HepG2 (cell line): ENCODE measurements around the gene TEKT5. TPM values are rescaled to one million over a fixed set of nuclear protein-coding genes. Genes with fewer than 3 reads are reported as not detected.

Source experiments
- ATRX ChIP-seq: sonication (generic); formaldehyde crosslinking; IDR thresholded peaks from 2 replicates; pipeline ENCODE4 v1.4.0; 2020; ENCODE audit warnings: missing genetic modification reagents, borderline replicate concordance
- BRD4 ChIP-seq: sonication (generic); formaldehyde crosslinking; IDR thresholded peaks from 2 replicates; pipeline ENCODE4 v1.4.0; 2020; ENCODE audit warnings: missing genetic modification reagents
- FOXM1 ChIP-seq: sonication (generic); formaldehyde crosslinking; IDR thresholded peaks from 2 replicates; pipeline ENCODE4 v1.5.0; 2020; ENCODE audit warnings: missing genetic modification reagents
- JUNB ChIP-seq: sonication (generic); formaldehyde crosslinking; IDR thresholded peaks from 2 replicates; pipeline ENCODE4 v1.8.0; 2022; ENCODE audit warnings: missing genetic modification reagents, mild to moderate bottlenecking, borderline replicate concordance
- KDM2A ChIP-seq: sonication (generic); formaldehyde crosslinking; IDR thresholded peaks from 2 replicates; pipeline ENCODE4 v1.4.0; 2020; ENCODE audit warnings: low read depth, missing genetic modification reagents, borderline replicate concordance
- KLF12 ChIP-seq: sonication (generic); formaldehyde crosslinking; IDR thresholded peaks from 2 replicates; pipeline ENCODE4 v1.4.0; 2020; ENCODE audit warnings: missing genetic modification reagents, borderline replicate concordance
- MEIS2 ChIP-seq: sonication (generic); formaldehyde crosslinking; IDR thresholded peaks from 2 replicates; pipeline ENCODE4 v1.9.0; 2021; ENCODE audit warnings: mild to moderate bottlenecking, missing genetic modification reagents
- MXD4 ChIP-seq: IDR thresholded peaks from 2 replicates; pipeline ENCODE4 v1.6.1; 2016; ENCODE audit warnings: mild to moderate bottlenecking, missing biosample characterization, missing genetic modification reagents
- MYNN ChIP-seq: sonication (generic); formaldehyde crosslinking; IDR thresholded peaks from 2 replicates; pipeline ENCODE4 v1.4.0; 2020; ENCODE audit warnings: mild to moderate bottlenecking, low read depth, missing genetic modification reagents
- NFYC ChIP-seq: IDR thresholded peaks from 2 replicates; pipeline ENCODE4 v1.6.1; 2016; ENCODE audit warnings: missing genetic modification reagents, missing compliant biosample characterization
- PRPF4 ChIP-seq: fragments of 200-400 bp; formaldehyde crosslinking; IDR thresholded peaks from 2 replicates; pipeline ENCODE4 v1.6.1; 2016; ENCODE audit warnings: low read length, low read depth; ENCODE audit not compliant: poor library complexity, severe bottlenecking
- TCF12 ChIP-seq, 2 experiments: fragments of 450-650 bp in 1 of 2; sonication (generic) in 1 of 2; formaldehyde crosslinking in 1 of 2; IDR thresholded peaks; 2 replicates each; pipeline versions ENCODE4 v1.6.1 to v1.8.0; 2017 to 2022; ENCODE audit warnings: antibody characterized with exemption in 1 of 2, mild to moderate bottlenecking in 1 of 2, missing genetic modification reagents in 1 of 2, moderate library complexity in 1 of 2
- TCF7 ChIP-seq: sonication (generic); IDR thresholded peaks from 2 replicates; pipeline ENCODE4 v1.6.1; 2016; ENCODE audit warnings: antibody characterized with exemption, low read depth
- ZBTB1 ChIP-seq: sonication (generic); formaldehyde crosslinking; IDR thresholded peaks from 2 replicates; pipeline ENCODE4 v1.4.0; 2020; ENCODE audit warnings: missing genetic modification reagents, borderline replicate concordance
- ZBTB7A ChIP-seq: sonication (generic); formaldehyde crosslinking; IDR thresholded peaks from 2 replicates; pipeline ENCODE4 v1.8.0; 2022; ENCODE audit warnings: mild to moderate bottlenecking, missing genetic modification reagents
- ZBTB8A ChIP-seq: sonication (generic); formaldehyde crosslinking; IDR thresholded peaks from 2 replicates; pipeline ENCODE4 v1.4.0; 2020; ENCODE audit warnings: mild to moderate bottlenecking, low read depth, missing genetic modification reagents, borderline replicate concordance
- ZFP1 ChIP-seq: IDR thresholded peaks from 2 replicates; pipeline ENCODE4 v1.6.1; 2016
- ZMYM3 ChIP-seq: sonication (generic); formaldehyde crosslinking; IDR thresholded peaks from 2 replicates; pipeline ENCODE4 v1.5.1; 2020; ENCODE audit warnings: mild to moderate bottlenecking, missing genetic modification reagents
- ZNF292 ChIP-seq: sonication (generic); formaldehyde crosslinking; IDR thresholded peaks from 2 replicates; pipeline ENCODE4 v1.8.1; 2022; ENCODE audit warnings: mild to moderate bottlenecking, low read depth, missing genetic modification reagents, borderline replicate concordance
- ZNF530 ChIP-seq: sonication (generic); formaldehyde crosslinking; IDR thresholded peaks from 2 replicates; pipeline ENCODE4 v1.5.0; 2020; ENCODE audit warnings: low read depth, mild to moderate bottlenecking, missing genetic modification reagents
- ZNF546 ChIP-seq: sonication (generic); formaldehyde crosslinking; conservative IDR thresholded peaks from 2 replicates; pipeline ENCODE4 v1.8.1; 2023; ENCODE audit warnings: mild to moderate bottlenecking, missing genetic modification reagents
- ZNF552 ChIP-seq: sonication (generic); formaldehyde crosslinking; IDR thresholded peaks from 2 replicates; pipeline ENCODE4 v1.9.0; 2022; ENCODE audit warnings: missing genetic modification reagents, mild to moderate bottlenecking, borderline replicate concordance
- ZNF724P ChIP-seq: sonication (generic); formaldehyde crosslinking; IDR thresholded peaks from 2 replicates; pipeline ENCODE4 v1.8.0; 2022; ENCODE audit warnings: missing genetic modification reagents, borderline replicate concordance
- ZSCAN25 ChIP-seq: sonication (generic); formaldehyde crosslinking; IDR thresholded peaks from 2 replicates; pipeline ENCODE4 v1.8.0; 2022; ENCODE audit warnings: mild to moderate bottlenecking, missing genetic modification reagents
- polyA plus RNA-seq, 8 experiments: library from polyadenylated mRNA; depleted of rRNA in 3 of 8; stranded (reverse) in 7 of 8; unstranded in 1 of 8; fragments of >200 nt; fragmentation: Illumina TruSeq in 4 of 8; extraction: Trizol in 4 of 8; gene quantifications; 2 replicates each; pipeline versions ENCODE4 v1.2.1 to v1.2.3, GENCODE V29; 2011 to 2016; ENCODE audit warnings: low read depth in 4 of 8, missing spikeins in 1 of 8, mixed read lengths in 1 of 8; ENCODE audit not compliant: insufficient read depth in 1 of 8
- total RNA-seq, 5 experiments: library from RNA; depleted of rRNA; stranded (reverse); fragments of >200 nt; fragmentation: Illumina TruSeq; extraction: Trizol; gene quantifications; 2 replicates each; pipeline ENCODE4 v1.2.3, GENCODE V29; 2016; ENCODE audit warnings: low read depth in 1 of 5
- TF ChIP-seq, protein P1 (sequence below): sonication (generic); formaldehyde crosslinking; conservative IDR thresholded peaks from 2 replicates; pipeline ENCODE4 v1.8.1; 2023; ENCODE audit warnings: missing genetic modification reagents
- TF ChIP-seq, protein P2 (sequence below): sonication (generic); IDR thresholded peaks from 2 replicates; pipeline ENCODE4 v1.6.1; 2016; ENCODE audit warnings: low read depth, borderline replicate concordance
- TF ChIP-seq, protein P3 (sequence below): sonication (generic); formaldehyde crosslinking; IDR thresholded peaks from 2 replicates; pipeline ENCODE4 v1.5.0; 2020; ENCODE audit warnings: missing genetic modification reagents, mild to moderate bottlenecking, borderline replicate concordance
- TF ChIP-seq, protein P4 (sequence below): sonication (generic); formaldehyde crosslinking; IDR thresholded peaks from 2 replicates; pipeline ENCODE4 v1.5.0; 2020; ENCODE audit warnings: missing genetic modification reagents

Gene TEKT5
- total and polyA plus RNA-seq, 2 of the 13 experiments (the other 11 are each of a cell fraction or from before 2014, with no cell fraction given): 0.16 TPM; not detected in 1

DNA sequence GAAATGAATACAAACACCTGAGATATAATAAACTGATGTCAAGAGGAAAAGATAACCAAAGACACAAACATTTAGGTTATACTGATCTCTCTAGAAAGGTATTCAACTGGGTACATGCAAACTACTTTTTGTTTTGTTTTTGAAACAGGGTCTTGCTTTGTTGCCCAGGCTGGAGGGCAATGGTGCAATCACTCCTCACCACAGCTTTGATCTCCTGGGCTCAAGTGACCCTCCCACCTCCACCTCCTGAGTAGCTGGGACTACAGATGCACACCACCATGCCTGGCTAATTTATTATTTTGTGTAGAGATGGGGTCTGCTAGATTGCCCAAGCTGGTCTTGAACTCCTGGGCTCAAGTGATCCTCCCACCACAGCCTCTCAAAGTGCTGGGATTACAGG, 38.1 kb downstream of the TEKT5 start (continued):
- TF ChIP-seq BRD4 (CRISPR knock-in tag): no peak
- TF ChIP-seq ATRX (CRISPR knock-in tag): no peak
- TF ChIP-seq FOXM1 (CRISPR knock-in tag): no peak
- TF ChIP-seq NFYC: no peak
- TF ChIP-seq PRPF4: no peak
- no peak for TF ChIP-seq MEIS2 (CRISPR knock-in tag)
- no peak for TF ChIP-seq ZFP1 (CRISPR knock-in tag)
- TF ChIP-seq ZSCAN25 (CRISPR knock-in tag): no peak
- TF ChIP-seq, protein P1, sequence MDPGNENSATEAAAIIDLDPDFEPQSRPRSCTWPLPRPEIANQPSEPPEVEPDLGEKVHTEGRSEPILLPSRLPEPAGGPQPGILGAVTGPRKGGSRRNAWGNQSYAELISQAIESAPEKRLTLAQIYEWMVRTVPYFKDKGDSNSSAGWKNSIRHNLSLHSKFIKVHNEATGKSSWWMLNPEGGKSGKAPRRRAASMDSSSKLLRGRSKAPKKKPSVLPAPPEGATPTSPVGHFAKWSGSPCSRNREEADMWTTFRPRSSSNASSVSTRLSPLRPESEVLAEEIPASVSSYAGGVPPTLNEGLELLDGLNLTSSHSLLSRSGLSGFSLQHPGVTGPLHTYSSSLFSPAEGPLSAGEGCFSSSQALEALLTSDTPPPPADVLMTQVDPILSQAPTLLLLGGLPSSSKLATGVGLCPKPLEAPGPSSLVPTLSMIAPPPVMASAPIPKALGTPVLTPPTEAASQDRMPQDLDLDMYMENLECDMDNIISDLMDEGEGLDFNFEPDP (CRISPR knock-in tag): 0 out of 2 replicates have a peak, but pooled peaks have one; percentile 13
- no peak for TF ChIP-seq ZBTB7A
- TF ChIP-seq, protein P2, sequence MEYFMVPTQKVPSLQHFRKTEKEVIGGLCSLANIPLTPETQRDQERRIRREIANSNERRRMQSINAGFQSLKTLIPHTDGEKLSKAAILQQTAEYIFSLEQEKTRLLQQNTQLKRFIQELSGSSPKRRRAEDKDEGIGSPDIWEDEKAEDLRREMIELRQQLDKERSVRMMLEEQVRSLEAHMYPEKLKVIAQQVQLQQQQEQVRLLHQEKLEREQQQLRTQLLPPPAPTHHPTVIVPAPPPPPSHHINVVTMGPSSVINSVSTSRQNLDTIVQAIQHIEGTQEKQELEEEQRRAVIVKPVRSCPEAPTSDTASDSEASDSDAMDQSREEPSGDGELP: no peak
- no peak for TF ChIP-seq MYNN (CRISPR knock-in tag)
- TF ChIP-seq KLF12: no peak
- no peak for TF ChIP-seq KDM2A
- no peak for TF ChIP-seq ZNF292 (CRISPR knock-in tag)
- no peak for TF ChIP-seq MXD4 (CRISPR knock-in tag)
- TF ChIP-seq ZBTB8A (CRISPR knock-in tag): no peak
- peak; percentile 35; the same call in 1 of the 2 replicates for TF ChIP-seq ZMYM3
- peak; percentile 72; the same call in 1 of the 2 replicates for TF ChIP-seq TCF7
- no peak for TF ChIP-seq ZNF552 (CRISPR knock-in tag)
- TF ChIP-seq, protein P3, sequence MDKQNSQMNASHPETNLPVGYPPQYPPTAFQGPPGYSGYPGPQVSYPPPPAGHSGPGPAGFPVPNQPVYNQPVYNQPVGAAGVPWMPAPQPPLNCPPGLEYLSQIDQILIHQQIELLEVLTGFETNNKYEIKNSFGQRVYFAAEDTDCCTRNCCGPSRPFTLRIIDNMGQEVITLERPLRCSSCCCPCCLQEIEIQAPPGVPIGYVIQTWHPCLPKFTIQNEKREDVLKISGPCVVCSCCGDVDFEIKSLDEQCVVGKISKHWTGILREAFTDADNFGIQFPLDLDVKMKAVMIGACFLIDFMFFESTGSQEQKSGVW: no peak
- no peak for TF ChIP-seq ZNF530 (CRISPR knock-in tag)
- TF ChIP-seq TCF12 (IDR thresholded peaks at IDR 0.05): no peak
- TF ChIP-seq TCF12 (CRISPR knock-in tag; IDR thresholded peaks at IDR 0.05): no peak
- no peak for TF ChIP-seq JUNB (CRISPR knock-in tag)
- no peak for TF ChIP-seq ZNF724P
- no peak for TF ChIP-seq ZNF546
- TF ChIP-seq, protein P4, sequence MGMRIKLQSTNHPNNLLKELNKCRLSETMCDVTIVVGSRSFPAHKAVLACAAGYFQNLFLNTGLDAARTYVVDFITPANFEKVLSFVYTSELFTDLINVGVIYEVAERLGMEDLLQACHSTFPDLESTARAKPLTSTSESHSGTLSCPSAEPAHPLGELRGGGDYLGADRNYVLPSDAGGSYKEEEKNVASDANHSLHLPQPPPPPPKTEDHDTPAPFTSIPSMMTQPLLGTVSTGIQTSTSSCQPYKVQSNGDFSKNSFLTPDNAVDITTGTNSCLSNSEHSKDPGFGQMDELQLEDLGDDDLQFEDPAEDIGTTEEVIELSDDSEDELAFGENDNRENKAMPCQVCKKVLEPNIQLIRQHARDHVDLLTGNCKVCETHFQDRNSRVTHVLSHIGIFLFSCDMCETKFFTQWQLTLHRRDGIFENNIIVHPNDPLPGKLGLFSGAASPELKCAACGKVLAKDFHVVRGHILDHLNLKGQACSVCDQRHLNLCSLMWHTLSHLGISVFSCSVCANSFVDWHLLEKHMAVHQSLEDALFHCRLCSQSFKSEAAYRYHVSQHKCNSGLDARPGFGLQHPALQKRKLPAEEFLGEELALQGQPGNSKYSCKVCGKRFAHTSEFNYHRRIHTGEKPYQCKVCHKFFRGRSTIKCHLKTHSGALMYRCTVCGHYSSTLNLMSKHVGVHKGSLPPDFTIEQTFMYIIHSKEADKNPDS: no peak
- no peak for TF ChIP-seq ZBTB1 (CRISPR knock-in tag)
